ENCODE measurements around the gene RAET1E.

GRCh38 chr6:149923327-149923986 is 25.5 kb upstream of the RAET1E start:
- TF ChIP-seq EZH2 (IDR thresholded peaks at IDR 0.05; ENCODE audit: insufficient read depth, poor library complexity, severe bottlenecking), result no peak
- no peak for TF ChIP-seq EZH2phosphoT487 (IDR thresholded peaks at IDR 0.05; ENCODE audit: insufficient read depth, low read depth)
